ENCODE data around the gene INF2.

INF2 gene

DNA sequence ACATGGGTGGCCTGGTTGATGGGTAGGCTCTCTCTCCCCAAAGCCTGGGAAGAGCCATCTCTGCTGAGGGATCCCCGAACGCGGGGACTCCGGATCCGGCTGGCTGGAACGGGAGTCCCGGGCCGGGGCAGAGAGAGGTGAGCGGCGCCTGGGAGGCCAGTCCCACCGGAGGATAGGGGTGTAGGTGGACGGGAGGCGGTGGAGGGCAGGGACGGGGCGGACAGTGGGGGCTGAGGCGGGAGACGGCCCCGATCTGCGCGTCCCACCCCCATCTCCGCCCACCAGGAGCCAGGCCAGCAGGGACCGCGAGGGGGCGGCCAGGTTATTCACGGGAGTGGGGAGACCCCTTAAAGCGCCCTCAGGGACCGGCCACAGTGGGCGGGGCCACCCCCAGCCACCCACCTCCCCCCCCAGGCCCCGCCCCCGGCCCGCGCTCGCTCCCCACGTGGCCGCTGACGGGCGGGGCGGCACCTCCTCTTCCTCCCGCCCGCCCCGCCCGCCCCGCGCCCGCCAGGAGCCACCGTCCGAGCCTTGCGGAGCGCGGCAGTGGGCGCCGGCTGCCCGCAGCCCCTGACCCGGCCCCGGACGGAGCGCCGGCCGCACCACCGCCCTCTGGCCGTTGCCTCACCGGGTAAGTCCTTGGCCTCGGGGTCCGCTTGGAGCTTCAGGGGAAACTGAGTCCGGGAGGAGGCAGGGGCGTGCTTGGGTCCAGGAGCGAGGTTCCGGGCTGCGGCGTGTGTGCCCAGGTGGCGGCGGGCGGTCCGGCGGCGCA is at the start of gene INF2:
Gene INF2, plus strand, starts transcription at position 510 of the 772 bp plus-strand sequence. CDS start 11,748 bp downstream, outside the sequence.
- Histone ChIP-seq H3K36me3 (ENCODE audit: insufficient read depth, low read length) (no peaks in the 10 kb centered on the region), H3K27ac (ENCODE audit: low read depth, low read length) (peak within 1 kb of the TSS; percentile 66), H3K9ac (ENCODE audit: low read length) (peak within 1 kb of the TSS; percentile 76), H3K4me3 (ENCODE audit: low read depth in 1 of 2, low read length in 2 of 2) (peak within 1 kb of the TSS; percentile 81 to 85), H3K4me1 (ENCODE audit: insufficient read depth, low read length) (peaks cover 39% of the 10 kb centered on the region), H3K27me3 (ENCODE audit: control insufficient read depth in 1 of 2, insufficient read depth in 2 of 2, low read length in 2 of 2) (no peaks in the 10 kb centered on the region), H3K9me3 (ENCODE audit: low read length) (no peaks in the 10 kb centered on the region)

DNA sequence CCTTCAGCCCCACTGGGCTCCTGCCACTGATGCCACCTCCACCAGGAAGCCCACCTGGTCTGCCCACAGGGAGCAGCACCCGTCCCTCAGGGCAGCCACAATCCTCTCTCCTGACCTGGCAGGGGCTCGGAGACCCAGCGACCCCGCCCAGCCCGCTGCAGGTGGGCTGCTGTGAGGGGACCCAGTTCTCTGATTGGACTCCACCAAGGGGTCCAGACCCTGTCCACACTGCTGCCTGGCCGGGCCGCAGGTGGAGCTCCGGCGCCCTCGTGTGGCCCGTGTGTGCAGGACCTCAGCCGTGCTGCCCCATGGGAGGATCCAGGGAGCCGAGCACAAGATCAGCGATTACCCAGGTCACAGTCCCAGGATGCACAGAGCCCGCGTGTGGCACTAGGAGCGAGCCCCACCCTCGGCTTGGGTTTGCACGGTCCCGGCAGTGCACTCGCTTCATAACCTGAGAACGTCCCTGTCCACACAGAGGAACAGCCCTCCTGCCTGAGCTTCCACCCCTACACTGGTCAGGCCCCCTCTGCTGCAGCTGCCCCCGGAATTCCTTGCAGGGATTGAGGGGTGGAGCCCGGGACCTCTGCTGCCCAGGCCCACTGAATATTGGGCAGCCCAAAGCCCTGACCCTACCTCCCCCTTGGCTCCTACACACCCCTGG is 49.4 kb upstream of the INF2 start:
- H3K27me3 ChIP-seq (ENCODE audit: control insufficient read depth in 1 of 2, insufficient read depth in 2 of 2, low read length in 2 of 2): peaks cover 0 to 10% of the 10 kb centered on the region in 2 donors
- no peaks in the 10 kb centered on the region for H3K36me3 ChIP-seq (ENCODE audit: insufficient read depth, low read length)
- H3K4me3 ChIP-seq (ENCODE audit: low read depth in 1 of 2, low read length in 2 of 2): no peak overlapping the region
- no peak overlapping the region for H3K9ac ChIP-seq (ENCODE audit: low read length)
- no peak overlapping the region for H3K27ac ChIP-seq (ENCODE audit: low read depth, low read length)
- peaks cover under 1% of the 10 kb centered on the region for H3K9me3 ChIP-seq (ENCODE audit: low read length)
- no peaks in the 10 kb centered on the region for H3K4me1 ChIP-seq (ENCODE audit: insufficient read depth, low read length)

- H3K4me3 ChIP-seq (ENCODE audit: low read depth in 1 of 2, low read length in 2 of 2): no peak overlapping the region
- H3K9ac ChIP-seq (ENCODE audit: low read length): no peak overlapping the region
- H3K27ac ChIP-seq (ENCODE audit: low read depth, low read length): no peak overlapping the region
- no peaks in the 10 kb centered on the region for H3K36me3 ChIP-seq (ENCODE audit: insufficient read depth, low read length)
- H3K9me3 ChIP-seq (ENCODE audit: low read length): peaks cover 4% of the 10 kb centered on the region
- no peaks in the 10 kb centered on the region for H3K4me1 ChIP-seq (ENCODE audit: insufficient read depth, low read length)
- peaks cover 0 to 10% of the 10 kb centered on the region in 2 donors for H3K27me3 ChIP-seq (ENCODE audit: control insufficient read depth in 1 of 2, insufficient read depth in 2 of 2, low read length in 2 of 2)
These were observed 48.7 kb upstream of the INF2 start for GRCh38 chr14:104640681-104641080.

DNA sequence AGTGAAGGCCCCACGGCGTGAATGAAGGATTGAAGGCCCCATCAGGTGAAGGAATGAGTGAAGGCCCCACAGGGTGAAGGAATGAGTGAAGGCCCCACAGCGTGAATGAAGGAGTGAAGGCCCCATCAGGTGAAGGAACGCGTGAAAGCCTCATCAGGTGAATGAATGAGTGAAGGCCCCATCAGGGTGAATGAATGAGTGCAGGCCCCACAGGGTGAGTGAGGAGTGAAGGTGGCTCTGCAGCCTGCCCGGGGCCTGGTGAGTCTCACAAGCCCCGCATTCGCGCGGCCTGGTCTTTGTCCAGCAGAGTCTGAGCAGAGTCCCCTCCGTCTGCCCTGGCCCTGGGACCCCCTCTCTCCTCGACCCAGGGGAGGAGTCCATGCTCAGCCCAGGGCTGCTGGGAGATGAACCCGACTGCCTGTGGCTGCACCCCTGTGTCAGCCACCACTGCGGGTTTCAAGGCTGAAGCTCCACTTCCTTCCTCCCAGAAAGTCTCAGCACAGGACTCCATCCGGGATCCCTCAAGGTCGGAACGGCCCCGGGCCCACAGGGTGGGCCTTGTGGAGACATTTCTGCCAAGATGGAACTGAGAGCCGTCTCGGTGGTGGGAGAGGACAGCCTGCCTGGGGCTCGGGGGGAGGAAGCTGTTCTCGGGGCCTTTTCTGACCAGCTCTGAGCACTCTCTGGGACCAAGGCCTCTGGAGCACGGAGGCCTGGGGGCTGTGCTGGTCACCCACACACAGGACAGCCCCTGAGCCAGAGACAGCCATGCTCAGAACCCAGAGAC is 47.5 kb upstream of the INF2 start:
- H3K27ac ChIP-seq (ENCODE audit: low read depth, low read length): no peak overlapping the region
- peaks cover 4% of the 10 kb centered on the region for H3K9me3 ChIP-seq (ENCODE audit: low read length)
- no peak overlapping the region for H3K9ac ChIP-seq (ENCODE audit: low read length)
- H3K27me3 ChIP-seq (ENCODE audit: control insufficient read depth in 1 of 2, insufficient read depth in 2 of 2, low read length in 2 of 2): peaks cover 0 to 10% of the 10 kb centered on the region in 2 donors
- no peaks in the 10 kb centered on the region for H3K4me1 ChIP-seq (ENCODE audit: insufficient read depth, low read length)
- no peaks in the 10 kb centered on the region for H3K36me3 ChIP-seq (ENCODE audit: insufficient read depth, low read length)
- no peak overlapping the region for H3K4me3 ChIP-seq (ENCODE audit: low read depth in 1 of 2, low read length in 2 of 2)

GRCh38 chr14:104642540-104642868 is 46.9 kb upstream of the INF2 start:
- no peak overlapping the region for H3K9ac ChIP-seq (ENCODE audit: low read length)
- no peaks in the 10 kb centered on the region for H3K4me1 ChIP-seq (ENCODE audit: insufficient read depth, low read length)
- peaks cover 0 to 10% of the 10 kb centered on the region in 2 donors for H3K27me3 ChIP-seq (ENCODE audit: control insufficient read depth in 1 of 2, insufficient read depth in 2 of 2, low read length in 2 of 2)
- H3K4me3 ChIP-seq (ENCODE audit: low read depth in 1 of 2, low read length in 2 of 2): no peak overlapping the region
- H3K9me3 ChIP-seq (ENCODE audit: low read length): peaks cover 4% of the 10 kb centered on the region
- H3K36me3 ChIP-seq (ENCODE audit: insufficient read depth, low read length): no peaks in the 10 kb centered on the region
- no peak overlapping the region for H3K27ac ChIP-seq (ENCODE audit: low read depth, low read length)

- Histone ChIP-seq H3K36me3 (ENCODE audit: insufficient read depth, low read length) (no peaks in the 10 kb centered on the region), H3K4me1 (ENCODE audit: insufficient read depth, low read length) (no peaks in the 10 kb centered on the region), H3K4me3 (ENCODE audit: low read depth in 1 of 2, low read length in 2 of 2) (no peak overlapping the region), H3K27ac (ENCODE audit: low read depth, low read length) (no peak overlapping the region), H3K9me3 (ENCODE audit: low read length) (peaks cover 4% of the 10 kb centered on the region), H3K9ac (ENCODE audit: low read length) (no peak overlapping the region), H3K27me3 (ENCODE audit: control insufficient read depth in 1 of 2, insufficient read depth in 2 of 2, low read length in 2 of 2) (peaks cover 0 to 10% of the 10 kb centered on the region in 2 donors)
These were observed 46.1 kb upstream of the INF2 start for GRCh38 chr14:104643306-104643705.

- no peak overlapping the region for H3K27ac ChIP-seq (ENCODE audit: low read depth, low read length)
- H3K4me3 ChIP-seq (ENCODE audit: low read depth in 1 of 2, low read length in 2 of 2): no peak overlapping the region
- peaks cover 0 to 8% of the 10 kb centered on the region in 2 donors for H3K27me3 ChIP-seq (ENCODE audit: control insufficient read depth in 1 of 2, insufficient read depth in 2 of 2, low read length in 2 of 2)
- no peaks in the 10 kb centered on the region for H3K36me3 ChIP-seq (ENCODE audit: insufficient read depth, low read length)
- H3K9ac ChIP-seq (ENCODE audit: low read length): no peak overlapping the region
- H3K4me1 ChIP-seq (ENCODE audit: insufficient read depth, low read length): no peaks in the 10 kb centered on the region
- H3K9me3 ChIP-seq (ENCODE audit: low read length): peaks cover 4% of the 10 kb centered on the region
These were observed 45.3 kb upstream of the INF2 start for GRCh38 chr14:104644091-104644635.

GRCh38 chr14:104644656-104645378 is 44.6 kb upstream of the INF2 start:
- no peaks in the 10 kb centered on the region for H3K36me3 ChIP-seq (ENCODE audit: insufficient read depth, low read length)

GRCh38 chr14:104647467-104648043 is 41.9 kb upstream of the INF2 start:
- H3K36me3 ChIP-seq (ENCODE audit: insufficient read depth, low read length): no peaks in the 10 kb centered on the region
- H3K27ac ChIP-seq (ENCODE audit: low read depth, low read length): no peak overlapping the region
- no peaks in the 10 kb centered on the region for H3K4me1 ChIP-seq (ENCODE audit: insufficient read depth, low read length)
- H3K9ac ChIP-seq (ENCODE audit: low read length): no peak overlapping the region
- H3K27me3 ChIP-seq (ENCODE audit: control insufficient read depth in 1 of 2, insufficient read depth in 2 of 2, low read length in 2 of 2): no peaks in the 10 kb centered on the region
- peaks cover 4% of the 10 kb centered on the region for H3K9me3 ChIP-seq (ENCODE audit: low read length)
- H3K4me3 ChIP-seq (ENCODE audit: low read depth in 1 of 2, low read length in 2 of 2): no peak overlapping the region

More at GRCh38 chr14:104644656-104645378, 44.6 kb upstream of the INF2 start:
- Histone ChIP-seq H3K4me3 (ENCODE audit: low read depth in 1 of 2, low read length in 2 of 2) (no peak overlapping the region), H3K27me3 (ENCODE audit: control insufficient read depth in 1 of 2, insufficient read depth in 2 of 2, low read length in 2 of 2) (peaks cover 0 to 3% of the 10 kb centered on the region in 2 donors), H3K9me3 (ENCODE audit: low read length) (peaks cover 4% of the 10 kb centered on the region), H3K4me1 (ENCODE audit: insufficient read depth, low read length) (no peaks in the 10 kb centered on the region), H3K27ac (ENCODE audit: low read depth, low read length) (no peak overlapping the region), H3K9ac (ENCODE audit: low read length) (no peak overlapping the region)

DNA sequence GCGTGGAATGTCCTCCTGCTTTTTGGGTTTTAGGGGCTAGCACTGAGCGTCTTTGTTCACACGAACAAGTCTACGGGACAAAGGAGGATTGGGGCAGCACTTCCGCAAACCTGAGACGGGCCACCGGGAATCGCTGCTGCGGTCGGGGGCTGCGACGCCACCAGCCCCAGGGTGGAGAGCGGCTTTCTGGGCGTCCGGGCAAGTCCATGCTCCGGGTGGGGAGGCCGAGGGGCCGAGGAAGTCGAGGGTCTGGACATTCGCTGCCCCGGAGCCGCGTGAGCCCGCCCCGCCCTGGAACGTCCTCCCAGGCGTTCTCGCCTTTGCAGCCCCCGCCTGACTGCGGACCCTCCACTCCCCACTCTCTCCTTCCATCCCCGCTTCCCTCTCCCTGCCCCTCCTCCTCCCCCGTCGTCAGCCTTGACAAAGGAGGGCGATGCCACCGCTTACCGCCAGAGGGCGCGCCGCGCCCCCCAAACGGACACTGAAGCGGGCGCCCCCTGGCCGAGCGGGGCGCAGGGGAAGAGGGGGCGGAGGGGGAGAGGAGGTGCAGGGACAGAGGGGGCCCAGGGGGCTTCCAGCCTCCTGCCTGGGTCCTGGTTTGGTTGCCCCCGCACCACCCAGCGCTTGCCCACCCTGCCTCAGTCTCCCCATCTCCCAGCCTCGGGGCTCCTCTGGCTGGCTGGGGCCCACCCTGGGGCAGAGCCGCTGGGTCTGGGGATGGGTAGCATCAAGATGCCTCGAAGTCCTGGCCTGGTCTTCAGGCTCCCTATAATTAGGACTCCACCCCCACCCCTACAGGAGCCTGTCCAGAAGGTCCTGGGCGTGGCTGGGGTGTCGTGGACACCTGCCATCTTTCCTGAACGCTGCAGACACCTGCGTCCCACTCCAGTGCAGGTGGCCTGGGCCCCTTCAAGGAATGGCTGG is 39.1 kb upstream of the INF2 start:
- H3K9ac ChIP-seq (ENCODE audit: low read length): no peak overlapping the region
- no peak overlapping the region for H3K27ac ChIP-seq (ENCODE audit: low read depth, low read length)
- H3K9me3 ChIP-seq (ENCODE audit: low read length): peaks cover under 1% of the 10 kb centered on the region
- H3K27me3 ChIP-seq (ENCODE audit: control insufficient read depth in 1 of 2, insufficient read depth in 2 of 2, low read length in 2 of 2): no peaks in the 10 kb centered on the region
- peak overlapping the region; percentile 20 to 55 for H3K4me3 ChIP-seq (ENCODE audit: low read depth in 1 of 2, low read length in 2 of 2)
- H3K36me3 ChIP-seq (ENCODE audit: insufficient read depth, low read length): no peaks in the 10 kb centered on the region
- no peaks in the 10 kb centered on the region for H3K4me1 ChIP-seq (ENCODE audit: insufficient read depth, low read length)

Measured in muscle layer of colon (tissue), 2 donors.